Lower lobe of right lung (tissue), 2 donors: Measurements from ENCODE around the gene KPNA3. TPM values are rescaled to one million over a fixed set of nuclear protein-coding genes. Genes with fewer than 3 reads are reported as not detected.
"Not testable (repeated sequence)": the region's sequence is repeated elsewhere in the genome, so short reads cannot be mapped to it uniquely, and the experiment has no call there.

Source experiments
- ATAC-seq, 2 donors: fragments of 200-7000 bp; cut with Tn5 transposase; one replicate each; pipeline ENCODE4 v1.9.1; 2020 to 2022; ENCODE audit warnings: mild to moderate bottlenecking in 2 of 2, moderate library complexity in 2 of 2
- DNase-seq: peaks from one replicate; pipeline ENCODE4 v3.0.0-alpha.2; 2020
- H3K27ac ChIP-seq: fragments of 200-600 bp; one replicate; pipeline ENCODE4 v1.8.0; 2022
- H3K27me3 ChIP-seq: fragments of 200-600 bp; one replicate; pipeline ENCODE4 v1.8.0; 2022; ENCODE audit warnings: low read depth
- H3K36me3 ChIP-seq: fragments of 200-600 bp; one replicate; pipeline ENCODE4 v1.8.0; 2022; ENCODE audit warnings: mild to moderate bottlenecking
- H3K4me1 ChIP-seq: fragments of 200-600 bp; one replicate; pipeline ENCODE4 v1.8.0; 2022
- H3K4me3 ChIP-seq: fragments of 200-600 bp; one replicate; pipeline ENCODE4 v1.8.0; 2022; ENCODE audit warnings: mild to moderate bottlenecking
- H3K9me3 ChIP-seq: fragments of 200-600 bp; one replicate; pipeline ENCODE4 v1.8.0; 2022
- CTCF ChIP-seq: fragments of 200-600 bp; IDR thresholded peaks from one replicate; pipeline ENCODE4 v1.8.0; 2022; ENCODE audit warnings: antibody characterized with exemption, mild to moderate bottlenecking
- intact Hi-C: fragments of 100-400 bp; cut with DNase I; formaldehyde crosslinking; loops from one replicate; pipeline ENCODE4 v1.11.0; 2022
- total RNA-seq: library from RNA; stranded (reverse); fragmentation: NEBNext Ultra II Directional; extraction: Animal tissue kit (Norgen Biotek cat#: 25700); gene quantifications from one replicate; pipeline ENCODE4 v1.2.1, GENCODE V29; 2021
- donor health status: DM: no; HTN: yes; CAD: no; lungs with severe emphysema.

KPNA3 gene
- total RNA-seq, 1 donor from 2014 or later = 31.9 TPM

DNA sequence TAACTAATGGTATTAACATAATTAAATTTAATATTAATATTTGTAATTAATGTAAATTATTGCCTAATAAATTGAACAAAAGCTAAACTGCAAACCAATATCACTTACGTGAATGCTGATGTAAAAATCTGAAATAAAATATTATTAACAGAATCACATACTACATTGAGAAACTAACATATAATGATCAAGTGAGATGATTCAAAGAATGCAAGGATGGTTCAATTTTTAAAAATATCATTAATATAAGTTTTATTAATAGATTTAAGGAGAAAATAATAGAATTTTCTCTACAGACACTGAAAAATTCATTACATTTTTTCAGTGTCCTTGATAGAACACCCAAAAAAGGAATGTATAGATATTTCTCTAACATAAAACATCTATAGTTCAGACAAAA, 77.7 kb downstream of the KPNA3 start:
- Histone ChIP-seq H3K27ac (no peak overlapping the region), H3K4me1 (no peaks in the 10 kb centered on the region), H3K4me3 (no peak overlapping the region), H3K9me3 (peaks cover 8% of the 10 kb centered on the region), H3K27me3 (no peaks in the 10 kb centered on the region), H3K36me3 (peaks cover 41% of the 10 kb centered on the region)
- ATAC-seq (no peak), DNase-seq (no peak)
- TF ChIP-seq CTCF = no peak
- intact Hi-C loops = no loop called here

DNA sequence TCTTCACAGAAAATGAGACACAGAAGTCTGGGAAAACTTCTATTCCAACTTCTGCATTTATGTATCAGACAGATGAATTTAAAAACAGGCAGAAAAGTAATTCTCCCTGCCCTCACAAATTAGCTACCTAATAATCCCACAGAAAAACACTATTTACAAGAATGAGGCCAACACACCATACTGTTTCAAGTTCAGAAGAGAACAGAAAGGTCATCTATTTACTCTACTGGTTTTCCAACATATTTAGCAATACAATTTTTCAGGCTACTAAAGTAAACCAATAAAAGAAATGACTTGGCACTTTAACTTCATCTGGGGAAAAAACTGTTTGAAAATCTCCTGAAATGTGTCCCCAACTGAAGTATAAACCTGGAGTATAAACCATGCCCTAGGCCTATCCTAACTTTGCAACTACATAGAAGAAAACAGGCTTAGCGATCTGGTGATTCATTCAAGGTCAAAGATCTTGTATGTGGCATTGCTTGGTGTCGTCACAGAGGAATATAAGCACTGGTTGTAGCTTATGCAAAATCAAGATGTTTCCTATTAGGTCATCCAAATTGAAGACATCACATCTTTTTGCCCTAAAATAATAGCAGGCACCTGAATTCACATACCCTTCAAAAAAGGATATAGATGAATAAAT, 81.1 kb downstream of the KPNA3 start:
- no peak for DNase-seq

DNA sequence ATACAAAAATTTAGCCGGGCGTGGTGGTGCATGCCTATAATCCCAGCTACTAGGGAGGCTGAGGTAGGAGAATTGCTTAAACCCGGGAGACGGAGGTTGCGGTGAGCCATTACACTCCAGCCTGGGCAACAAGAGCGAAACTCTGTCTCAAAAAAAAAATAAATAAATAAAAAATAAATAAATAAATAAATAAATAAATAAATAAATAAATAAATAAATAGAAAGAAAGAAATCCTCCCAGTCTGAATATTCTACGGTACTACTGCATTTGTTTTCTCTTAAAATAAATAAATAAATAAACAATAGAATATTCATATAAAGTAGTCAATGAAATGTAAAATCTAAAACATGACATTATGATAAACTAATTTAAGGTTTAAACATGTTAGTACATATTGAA, 88.2 kb downstream of the KPNA3 start:
- H3K9me3 ChIP-seq, intact Hi-C loops, H3K27ac ChIP-seq, ATAC-seq, H3K4me1 ChIP-seq, H3K4me3 ChIP-seq, H3K27me3 ChIP-seq, DNase-seq: not testable (repeated sequence)
- peaks cover 78% of the 10 kb centered on the region for H3K36me3 ChIP-seq

More for the DNA sequence above, 81.1 kb downstream of the KPNA3 start:
- Histone ChIP-seq H3K9me3 (peaks cover 8% of the 10 kb centered on the region), H3K36me3 (peaks cover 47% of the 10 kb centered on the region), H3K27me3 (no peaks in the 10 kb centered on the region), H3K4me3 (no peak overlapping the region), H3K27ac (no peak overlapping the region), H3K4me1 (no peaks in the 10 kb centered on the region)
- no peak for ATAC-seq
- intact Hi-C loops = no loop called here
- TF ChIP-seq CTCF = no peak

DNA sequence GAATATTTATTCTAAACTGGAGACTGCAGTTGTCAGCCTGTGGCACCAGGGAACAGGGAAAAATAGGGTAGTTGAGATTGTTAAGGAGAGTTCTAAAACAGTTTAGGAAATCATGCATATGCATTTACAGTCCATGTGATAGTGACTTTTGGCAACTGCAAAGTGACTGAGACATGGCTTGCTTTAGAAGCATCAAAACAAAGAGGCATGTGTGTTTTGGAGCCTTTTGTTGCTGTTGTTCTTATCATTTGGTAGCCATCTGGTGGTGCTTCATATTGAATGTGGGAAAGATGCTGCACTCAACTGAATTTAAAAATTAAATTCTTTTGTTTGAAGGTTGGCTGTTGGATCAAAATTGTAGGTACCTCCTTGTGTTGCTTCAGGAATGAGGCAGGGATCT, 91.0 kb downstream of the KPNA3 start:
- DNase-seq (no peak), ATAC-seq (no peak)
- Histone ChIP-seq H3K4me3 (no peak overlapping the region), H3K9me3 (no peaks in the 10 kb centered on the region), H3K27me3 (no peaks in the 10 kb centered on the region), H3K4me1 (no peaks in the 10 kb centered on the region), H3K36me3 (peaks cover 55% of the 10 kb centered on the region), H3K27ac (no peak overlapping the region)
- no peak for TF ChIP-seq CTCF
- intact Hi-C loops = no loop called here

- no peaks in the 10 kb centered on the region for H3K4me1 ChIP-seq
- ATAC-seq = no peak
Measured at GRCh38 chr13:49697468-49697867, 95.0 kb downstream of the KPNA3 start.

More at GRCh38 chr13:49697468-49697867, 95.0 kb downstream of the KPNA3 start:
- no peak for DNase-seq
- Histone ChIP-seq H3K27me3 (no peaks in the 10 kb centered on the region), H3K27ac (no peak overlapping the region), H3K9me3 (no peaks in the 10 kb centered on the region), H3K36me3 (peaks cover 28% of the 10 kb centered on the region), H3K4me3 (no peak overlapping the region)
- intact Hi-C loops = no loop called here
- TF ChIP-seq CTCF = no peak
